Mesodermal cell (in vitro differentiated cells): ENCODE data around the gene EPAS1.

Experiments
- H3K27ac ChIP-seq: 2 replicates; pipeline ENCODE4 v1.7.0; 2013; ENCODE audit warnings: mild to moderate bottlenecking, low read depth, low read length, moderate library complexity; ENCODE audit not compliant: severe bottlenecking
- H3K36me3 ChIP-seq: 2 replicates; pipeline ENCODE4 v1.7.1; 2013; ENCODE audit warnings: mild to moderate bottlenecking, low read length, moderate library complexity; ENCODE audit not compliant: control insufficient read depth, insufficient read depth
- H3K4me1 ChIP-seq: one replicate; pipeline ENCODE4 v1.7.1; 2013; ENCODE audit warnings: mild to moderate bottlenecking, low read length; ENCODE audit not compliant: insufficient read depth, control insufficient read depth, poor library complexity, severe bottlenecking
- H3K4me3 ChIP-seq: 2 replicates; pipeline ENCODE4 v1.7.0; 2013; ENCODE audit warnings: low read length, control low read depth, mild to moderate bottlenecking; ENCODE audit not compliant: insufficient read depth, poor library complexity, severe bottlenecking; ENCODE audit errors: extremely low read depth
- H3K9me3 ChIP-seq: 2 replicates; pipeline ENCODE4 v1.7.1; 2013; ENCODE audit warnings: mild to moderate bottlenecking, low read length, moderate library complexity; ENCODE audit not compliant: control insufficient read depth
- WGBS, 2 experiments: methylation state at CpG; one replicate each; pipeline ENCODE4 v1.1.5; 2013; ENCODE audit warnings: missing lambda C conversion rate in 2 of 2; ENCODE audit not compliant: insufficient coverage in 2 of 2; 5-methylcytosine and 5-hydroxymethylcytosine counted together

The EPAS1 gene

GRCh38 chr2:46384457-46384815 is 87.2 kb downstream of the EPAS1 start:
- WGBS, 2 experiments, result 92 to 94% methylated on average over 12 of the region's 12 CpGs
- Histone ChIP-seq H3K27ac (no peak overlapping the region), H3K36me3 (peaks cover 4% of the 10 kb centered on the region), H3K9me3 (no peaks in the 10 kb centered on the region), H3K4me3 (no peak overlapping the region), H3K4me1 (no peaks in the 10 kb centered on the region)

GRCh38 chr2:46385786-46386577 is 88.8 kb downstream of the EPAS1 start:
- WGBS, 2 experiments, result 88 to 91% methylated on average over 12 to 13 of the region's 18 CpGs
- no peak overlapping the region for H3K4me3 ChIP-seq

GRCh38 chr2:46386763-46387162 is 89.6 kb downstream of the EPAS1 start:
- H3K27ac ChIP-seq, result no peak overlapping the region
- 80 to 86% methylated on average over 3 to 4 of the region's 5 CpGs for WGBS, 2 experiments

More at GRCh38 chr2:46385786-46386577, 88.8 kb downstream of the EPAS1 start:
- H3K36me3 ChIP-seq, result no peaks in the 10 kb centered on the region
- H3K4me1 ChIP-seq, result no peaks in the 10 kb centered on the region
- no peak overlapping the region for H3K27ac ChIP-seq
- H3K9me3 ChIP-seq, result no peaks in the 10 kb centered on the region

GRCh38 chr2:46387292-46387691 is 90.1 kb downstream of the EPAS1 start:
- Histone ChIP-seq H3K36me3 (no peaks in the 10 kb centered on the region), H3K27ac (no peak overlapping the region), H3K4me3 (no peak overlapping the region), H3K4me1 (no peaks in the 10 kb centered on the region), H3K9me3 (no peaks in the 10 kb centered on the region)
- 71% methylated on average over 2 of the region's 3 CpGs; no CpG with 5 or more reads in 1 of the 2 experiments for WGBS, 2 experiments

More at GRCh38 chr2:46386763-46387162, 89.6 kb downstream of the EPAS1 start:
- H3K4me1 ChIP-seq, result no peaks in the 10 kb centered on the region
- no peak overlapping the region for H3K4me3 ChIP-seq
- no peaks in the 10 kb centered on the region for H3K36me3 ChIP-seq
- H3K9me3 ChIP-seq, result no peaks in the 10 kb centered on the region

- no peak overlapping the region for H3K4me3 ChIP-seq
- no peaks in the 10 kb centered on the region for H3K9me3 ChIP-seq
- no peaks in the 10 kb centered on the region for H3K4me1 ChIP-seq
- no peak overlapping the region for H3K27ac ChIP-seq
- no peaks in the 10 kb centered on the region for H3K36me3 ChIP-seq
- WGBS, 2 experiments, result 85 to 94% methylated on average over 4 to 5 of the region's 5 CpGs
These were observed 90.8 kb downstream of the EPAS1 start for GRCh38 chr2:46387886-46388515.

- H3K27ac ChIP-seq, result no peak overlapping the region
- 96 to 100% methylated on average over 4 to 5 of the region's 5 CpGs for WGBS, 2 experiments
These were observed 91.7 kb downstream of the EPAS1 start for GRCh38 chr2:46388881-46389280.

GRCh38 chr2:46389417-46389916 is 92.3 kb downstream of the EPAS1 start:
- Histone ChIP-seq H3K9me3 (no peaks in the 10 kb centered on the region), H3K27ac (no peak overlapping the region), H3K36me3 (no peaks in the 10 kb centered on the region), H3K4me1 (no peaks in the 10 kb centered on the region), H3K4me3 (no peak overlapping the region)
- WGBS, 2 experiments, result 94 to 96% methylated on average over 9 to 13 of the region's 13 CpGs

More at GRCh38 chr2:46388881-46389280, 91.7 kb downstream of the EPAS1 start:
- Histone ChIP-seq H3K4me1 (no peaks in the 10 kb centered on the region), H3K36me3 (no peaks in the 10 kb centered on the region), H3K4me3 (no peak overlapping the region), H3K9me3 (no peaks in the 10 kb centered on the region)

- H3K27ac ChIP-seq, result no peak overlapping the region
- H3K36me3 ChIP-seq, result no peaks in the 10 kb centered on the region
- H3K4me1 ChIP-seq, result no peaks in the 10 kb centered on the region
- H3K4me3 ChIP-seq, result no peak overlapping the region
- WGBS, 2 experiments, result 63 to 100% methylated on average over 1 of the region's 3 CpGs
- H3K9me3 ChIP-seq, result no peaks in the 10 kb centered on the region
These were observed 92.8 kb downstream of the EPAS1 start for GRCh38 chr2:46390036-46390435.

- no peak overlapping the region for H3K27ac ChIP-seq
- no peaks in the 10 kb centered on the region for H3K9me3 ChIP-seq
- 85 to 95% methylated on average over 5 of the region's 7 CpGs for WGBS, 2 experiments
- no peak overlapping the region for H3K4me3 ChIP-seq
- no peaks in the 10 kb centered on the region for H3K36me3 ChIP-seq
- H3K4me1 ChIP-seq, result no peaks in the 10 kb centered on the region
These were observed 93.7 kb downstream of the EPAS1 start for GRCh38 chr2:46390901-46391395.

- 88 to 91% methylated on average over 11 of the region's 12 CpGs for WGBS, 2 experiments
These were observed 95.5 kb downstream of the EPAS1 start for GRCh38 chr2:46392561-46393346.

More at GRCh38 chr2:46392561-46393346, 95.5 kb downstream of the EPAS1 start:
- H3K9me3 ChIP-seq, result no peaks in the 10 kb centered on the region
- no peak overlapping the region for H3K27ac ChIP-seq
- H3K36me3 ChIP-seq, result no peaks in the 10 kb centered on the region
- no peaks in the 10 kb centered on the region for H3K4me1 ChIP-seq
- no peak overlapping the region for H3K4me3 ChIP-seq
